ENCODE results near the gene SALL2. TPM values are rescaled to one million over a fixed set of nuclear protein-coding genes. Genes with fewer than 3 reads are reported as not detected.

Gene SALL2
- total RNA-seq, 1 experiment from 2014 or later: 239 TPM

DNA sequence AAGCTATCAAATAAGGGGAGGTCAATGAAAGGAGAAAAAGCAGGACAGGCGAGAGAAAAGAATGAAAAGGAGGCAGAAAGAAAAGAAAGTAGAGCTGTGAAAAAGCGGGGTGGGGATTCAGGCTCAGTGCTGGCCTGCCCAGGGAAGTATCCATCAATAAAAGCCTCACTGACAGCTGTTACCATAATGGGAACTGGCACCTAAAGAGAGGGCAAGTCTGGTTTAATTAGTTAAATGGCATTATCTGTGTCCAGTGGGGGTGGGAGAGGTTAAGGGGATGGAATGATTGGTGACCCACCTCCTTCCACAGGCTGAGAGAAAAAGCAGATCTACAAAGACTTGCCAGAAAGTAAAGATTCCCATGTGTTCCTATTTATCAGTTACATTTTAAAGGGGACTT is 7.4 kb downstream of the SALL2 start:
- H3K27ac Mint-ChIP-seq: peak overlapping the region; percentile 82
- H3K4me3 Mint-ChIP-seq: no peak overlapping the region
- H3K36me3 Mint-ChIP-seq: peaks cover 35% of the 10 kb centered on the region
- CTCF ChIA-PET: interaction anchor here (1.0 kb wide), 1 partner anchor 39 kb away, joined by 3 read pairs; no protein-coding TSS in a partner anchor
- H3K9me3 Mint-ChIP-seq: no peaks in the 10 kb centered on the region
- DNase-seq (ENCODE audit: low spot score) (no peak), ATAC-seq (no peak)
- POLR2A ChIA-PET: interaction anchor here (1.6 to 2.8 kb wide), 2 partner anchors 7 to 8 kb away, joined by 4 to 12 read pairs; partner anchors contain the start of genes METTL3 and SALL2
- no peaks in the 10 kb centered on the region for H3K27me3 Mint-ChIP-seq (ENCODE audit: low read depth)
- peaks cover 55% of the 10 kb centered on the region for H3K4me1 Mint-ChIP-seq
- no peak for TF ChIP-seq GABPB1 (CRISPR knock-in tag; IDR thresholded peaks at IDR 0.05)
- TF ChIP-seq ZNF423 (CRISPR knock-in tag; IDR thresholded peaks at IDR 0.05): no peak
- TF ChIP-seq SMAD4 (CRISPR knock-in tag; IDR thresholded peaks at IDR 0.05): no peak
- TF ChIP-seq, protein P1, sequence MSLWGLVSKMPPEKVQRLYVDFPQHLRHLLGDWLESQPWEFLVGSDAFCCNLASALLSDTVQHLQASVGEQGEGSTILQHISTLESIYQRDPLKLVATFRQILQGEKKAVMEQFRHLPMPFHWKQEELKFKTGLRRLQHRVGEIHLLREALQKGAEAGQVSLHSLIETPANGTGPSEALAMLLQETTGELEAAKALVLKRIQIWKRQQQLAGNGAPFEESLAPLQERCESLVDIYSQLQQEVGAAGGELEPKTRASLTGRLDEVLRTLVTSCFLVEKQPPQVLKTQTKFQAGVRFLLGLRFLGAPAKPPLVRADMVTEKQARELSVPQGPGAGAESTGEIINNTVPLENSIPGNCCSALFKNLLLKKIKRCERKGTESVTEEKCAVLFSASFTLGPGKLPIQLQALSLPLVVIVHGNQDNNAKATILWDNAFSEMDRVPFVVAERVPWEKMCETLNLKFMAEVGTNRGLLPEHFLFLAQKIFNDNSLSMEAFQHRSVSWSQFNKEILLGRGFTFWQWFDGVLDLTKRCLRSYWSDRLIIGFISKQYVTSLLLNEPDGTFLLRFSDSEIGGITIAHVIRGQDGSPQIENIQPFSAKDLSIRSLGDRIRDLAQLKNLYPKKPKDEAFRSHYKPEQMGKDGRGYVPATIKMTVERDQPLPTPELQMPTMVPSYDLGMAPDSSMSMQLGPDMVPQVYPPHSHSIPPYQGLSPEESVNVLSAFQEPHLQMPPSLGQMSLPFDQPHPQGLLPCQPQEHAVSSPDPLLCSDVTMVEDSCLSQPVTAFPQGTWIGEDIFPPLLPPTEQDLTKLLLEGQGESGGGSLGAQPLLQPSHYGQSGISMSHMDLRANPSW (CRISPR knock-in tag; conservative IDR thresholded peaks at IDR 0.05; ENCODE audit: low read depth): no peak
- TF ChIP-seq RORB (CRISPR knock-in tag; IDR thresholded peaks at IDR 0.05): no peak
- TF ChIP-seq SP1 (CRISPR knock-in tag; conservative IDR thresholded peaks at IDR 0.05): no peak
- no peak for TF ChIP-seq SOX15 (CRISPR knock-in tag; IDR thresholded peaks at IDR 0.05)
- TF ChIP-seq, protein P2, sequence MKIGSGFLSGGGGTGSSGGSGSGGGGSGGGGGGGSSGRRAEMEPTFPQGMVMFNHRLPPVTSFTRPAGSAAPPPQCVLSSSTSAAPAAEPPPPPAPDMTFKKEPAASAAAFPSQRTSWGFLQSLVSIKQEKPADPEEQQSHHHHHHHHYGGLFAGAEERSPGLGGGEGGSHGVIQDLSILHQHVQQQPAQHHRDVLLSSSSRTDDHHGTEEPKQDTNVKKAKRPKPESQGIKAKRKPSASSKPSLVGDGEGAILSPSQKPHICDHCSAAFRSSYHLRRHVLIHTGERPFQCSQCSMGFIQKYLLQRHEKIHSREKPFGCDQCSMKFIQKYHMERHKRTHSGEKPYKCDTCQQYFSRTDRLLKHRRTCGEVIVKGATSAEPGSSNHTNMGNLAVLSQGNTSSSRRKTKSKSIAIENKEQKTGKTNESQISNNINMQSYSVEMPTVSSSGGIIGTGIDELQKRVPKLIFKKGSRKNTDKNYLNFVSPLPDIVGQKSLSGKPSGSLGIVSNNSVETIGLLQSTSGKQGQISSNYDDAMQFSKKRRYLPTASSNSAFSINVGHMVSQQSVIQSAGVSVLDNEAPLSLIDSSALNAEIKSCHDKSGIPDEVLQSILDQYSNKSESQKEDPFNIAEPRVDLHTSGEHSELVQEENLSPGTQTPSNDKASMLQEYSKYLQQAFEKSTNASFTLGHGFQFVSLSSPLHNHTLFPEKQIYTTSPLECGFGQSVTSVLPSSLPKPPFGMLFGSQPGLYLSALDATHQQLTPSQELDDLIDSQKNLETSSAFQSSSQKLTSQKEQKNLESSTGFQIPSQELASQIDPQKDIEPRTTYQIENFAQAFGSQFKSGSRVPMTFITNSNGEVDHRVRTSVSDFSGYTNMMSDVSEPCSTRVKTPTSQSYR (CRISPR knock-in tag; IDR thresholded peaks at IDR 0.05): no peak
- no peak for TF ChIP-seq TEAD4 (CRISPR knock-in tag; IDR thresholded peaks at IDR 0.05)
- no peak for TF ChIP-seq ATF6 (CRISPR knock-in tag; IDR thresholded peaks at IDR 0.05)
- TF ChIP-seq AR (CRISPR knock-in tag; IDR thresholded peaks at IDR 0.05): no peak
- no peak for TF ChIP-seq PRRX2 (CRISPR knock-in tag; IDR thresholded peaks at IDR 0.05)
- TF ChIP-seq ATF2 (CRISPR knock-in tag; IDR thresholded peaks at IDR 0.05; ENCODE audit: borderline replicate concordance, low read depth): no peak
- TF ChIP-seq JAZF1 (CRISPR knock-in tag; IDR thresholded peaks at IDR 0.05): no peak
- no peak for TF ChIP-seq FOXJ3 (CRISPR knock-in tag; IDR thresholded peaks at IDR 0.05; ENCODE audit: borderline replicate concordance)
- TF ChIP-seq FOXP1 (CRISPR knock-in tag; IDR thresholded peaks at IDR 0.05; ENCODE audit: borderline replicate concordance): no peak
- TF ChIP-seq NFYB (CRISPR knock-in tag; conservative IDR thresholded peaks at IDR 0.05; ENCODE audit: low read depth): no peak
